ENCODE measurements around the gene OR6X1.
"Not testable (repeated sequence)": the region's sequence is repeated elsewhere in the genome, so short reads cannot be mapped to it uniquely, and the experiment has no call there.

The OR6X1 gene

GRCh38 chr11:123757976-123758375 lies 3.7 kb upstream of the OR6X1 start:
- DNase-seq (ENCODE audit: low read depth, low spot score) = no peak
- no peak overlapping the region for H3K4me3 ChIP-seq (ENCODE audit: low read length)

GRCh38 chr11:123755813-123756212 lies 1.5 kb upstream of the OR6X1 start:
- H3K4me3 ChIP-seq (ENCODE audit: low read length) = no peak overlapping the region
- no peak for DNase-seq (ENCODE audit: low read depth, low spot score)

GRCh38 chr11:123755344-123755743 lies 1.0 kb upstream of the OR6X1 start:
- no peak overlapping the region for H3K4me3 ChIP-seq (ENCODE audit: low read length)
- DNase-seq (ENCODE audit: low read depth, low spot score) = no peak

- DNase-seq (ENCODE audit: low read depth, low spot score) = no peak
- no peak overlapping the region for H3K4me3 ChIP-seq (ENCODE audit: low read length)
These were observed 1.2 kb downstream of the OR6X1 start for GRCh38 chr11:123753110-123753509.

- DNase-seq (ENCODE audit: low read depth, low spot score) = no peak
- H3K4me3 ChIP-seq (ENCODE audit: low read length) = no peak overlapping the region
These were observed 2.5 kb downstream of the OR6X1 start for GRCh38 chr11:123751781-123752180.

GRCh38 chr11:123748349-123748748 lies 6.0 kb downstream of the OR6X1 start:
- DNase-seq (ENCODE audit: low read depth, low spot score); H3K4me3 ChIP-seq (ENCODE audit: low read length): not testable (repeated sequence)

GRCh38 chr11:123745764-123746451 lies 8.4 kb downstream of the OR6X1 start:
- DNase-seq (ENCODE audit: low read depth, low spot score) = no peak
- no peak overlapping the region for H3K4me3 ChIP-seq (ENCODE audit: low read length)

- H3K4me3 ChIP-seq (ENCODE audit: low read length) = no peak overlapping the region
- no peak for DNase-seq (ENCODE audit: low read depth, low spot score)
These were observed 11.6 kb downstream of the OR6X1 start for GRCh38 chr11:123742724-123743120.

- DNase-seq (ENCODE audit: low read depth, low spot score) = no peak
- peak overlapping the region; percentile 88 for H3K4me3 ChIP-seq (ENCODE audit: low read length)
These were observed 12.1 kb downstream of the OR6X1 start for GRCh38 chr11:123742031-123742723.

GRCh38 chr11:123741159-123742030 lies 12.9 kb downstream of the OR6X1 start, which contains the start of gene ZNF202:
Gene ZNF202 (minus strand): TSS chr11:123741660. CDS start chr11:123730888, 10,772 bp downstream.
- H3K4me3 ChIP-seq (ENCODE audit: low read length) = peak within 1 kb of the TSS; percentile 88
- DNase-seq (ENCODE audit: low read depth, low spot score) = peak; percentile 84

- no peak for DNase-seq (ENCODE audit: low read depth, low spot score)
These were observed 13.5 kb downstream of the OR6X1 start for GRCh38 chr11:123740787-123741158.

GRCh38 chr11:123738374-123738773 lies 15.9 kb downstream of the OR6X1 start:
- H3K4me3 ChIP-seq (ENCODE audit: low read length) = no peak overlapping the region
- DNase-seq (ENCODE audit: low read depth, low spot score) = no peak

More at GRCh38 chr11:123740787-123741158, 13.5 kb downstream of the OR6X1 start:
- peak overlapping the region; percentile 88 for H3K4me3 ChIP-seq (ENCODE audit: low read length)

GRCh38 chr11:123736769-123737168 lies 17.5 kb downstream of the OR6X1 start:
- no peak for DNase-seq (ENCODE audit: low read depth, low spot score)

GRCh38 chr11:123729602-123730001 lies 24.7 kb downstream of the OR6X1 start:
- DNase-seq (ENCODE audit: low read depth, low spot score) = no peak
- no peak overlapping the region for H3K4me3 ChIP-seq (ENCODE audit: low read length)

More at GRCh38 chr11:123736769-123737168, 17.5 kb downstream of the OR6X1 start:
- H3K4me3 ChIP-seq (ENCODE audit: low read length) = no peak overlapping the region

GRCh38 chr11:123725995-123726655 lies 28.2 kb downstream of the OR6X1 start:
- DNase-seq (ENCODE audit: low read depth, low spot score) = no peak

GRCh38 chr11:123719452-123719851 lies 34.9 kb downstream of the OR6X1 start:
- no peak for DNase-seq (ENCODE audit: low read depth, low spot score)
- H3K4me3 ChIP-seq (ENCODE audit: low read length) = no peak overlapping the region

More at GRCh38 chr11:123725995-123726655, 28.2 kb downstream of the OR6X1 start:
- no peak overlapping the region for H3K4me3 ChIP-seq (ENCODE audit: low read length)

GRCh38 chr11:123718469-123718868 lies 35.8 kb downstream of the OR6X1 start:
- no peak overlapping the region for H3K4me3 ChIP-seq (ENCODE audit: low read length)
- no peak for DNase-seq (ENCODE audit: low read depth, low spot score)

- H3K4me3 ChIP-seq (ENCODE audit: low read length) = no peak overlapping the region
- no peak for DNase-seq (ENCODE audit: low read depth, low spot score)
These were observed 36.3 kb downstream of the OR6X1 start for GRCh38 chr11:123718063-123718462.

- not testable (repeated sequence) for H3K4me3 ChIP-seq (ENCODE audit: low read length); DNase-seq (ENCODE audit: low read depth, low spot score)
These were observed 41.7 kb downstream of the OR6X1 start for GRCh38 chr11:123712627-123713026.

Data from Jurkat, Clone E6-1 (cell line).